Lower leg skin (tissue), 3 donors: ENCODE data around the gene ADGRV1.

Experiments
- POLR2A ChIP-seq, 2 donors: fragments of 450-650 bp; IDR thresholded peaks; one replicate each; pipeline ENCODE4 v1.6.1; 2016 to 2017; ENCODE audit warnings: antibody characterized with exemption in 2 of 2, mild to moderate bottlenecking in 1 of 2, moderate library complexity in 1 of 2
- TF ChIP-seq, protein P1 (sequence below), 3 donors: fragments of 450-650 bp; IDR thresholded peaks; one replicate each; pipeline ENCODE4 v1.5.1; 2016; ENCODE audit warnings: antibody characterized with exemption in 3 of 3, mild to moderate bottlenecking in 3 of 3, moderate library complexity in 2 of 3

DNA sequence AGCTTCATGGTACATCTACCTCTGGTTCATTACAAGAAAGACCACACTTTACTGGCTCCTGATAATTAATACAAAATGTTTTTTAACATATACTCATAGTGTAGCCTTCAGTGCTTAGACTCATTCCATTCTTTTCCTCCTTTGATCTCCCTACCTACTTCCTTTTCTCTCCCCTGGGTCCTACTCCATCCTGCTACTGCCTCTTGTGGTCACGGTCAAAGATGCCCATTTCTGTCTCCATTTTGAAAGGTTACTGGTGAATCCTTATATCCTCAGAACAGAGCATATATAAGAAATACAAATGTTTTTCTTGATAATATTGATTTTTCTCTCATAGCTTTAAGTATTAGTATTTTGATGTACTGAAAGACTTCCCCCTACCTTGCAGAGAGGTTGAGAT lies 448.7 kb downstream of the ADGRV1 start:
- TF ChIP-seq, protein P1, sequence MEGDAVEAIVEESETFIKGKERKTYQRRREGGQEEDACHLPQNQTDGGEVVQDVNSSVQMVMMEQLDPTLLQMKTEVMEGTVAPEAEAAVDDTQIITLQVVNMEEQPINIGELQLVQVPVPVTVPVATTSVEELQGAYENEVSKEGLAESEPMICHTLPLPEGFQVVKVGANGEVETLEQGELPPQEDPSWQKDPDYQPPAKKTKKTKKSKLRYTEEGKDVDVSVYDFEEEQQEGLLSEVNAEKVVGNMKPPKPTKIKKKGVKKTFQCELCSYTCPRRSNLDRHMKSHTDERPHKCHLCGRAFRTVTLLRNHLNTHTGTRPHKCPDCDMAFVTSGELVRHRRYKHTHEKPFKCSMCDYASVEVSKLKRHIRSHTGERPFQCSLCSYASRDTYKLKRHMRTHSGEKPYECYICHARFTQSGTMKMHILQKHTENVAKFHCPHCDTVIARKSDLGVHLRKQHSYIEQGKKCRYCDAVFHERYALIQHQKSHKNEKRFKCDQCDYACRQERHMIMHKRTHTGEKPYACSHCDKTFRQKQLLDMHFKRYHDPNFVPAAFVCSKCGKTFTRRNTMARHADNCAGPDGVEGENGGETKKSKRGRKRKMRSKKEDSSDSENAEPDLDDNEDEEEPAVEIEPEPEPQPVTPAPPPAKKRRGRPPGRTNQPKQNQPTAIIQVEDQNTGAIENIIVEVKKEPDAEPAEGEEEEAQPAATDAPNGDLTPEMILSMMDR (IDR thresholded peaks at IDR 0.05): no peak
- no peak for TF ChIP-seq POLR2A (IDR thresholded peaks at IDR 0.05)
